ENCODE measurements around the gene GRAMD4.

DNA sequence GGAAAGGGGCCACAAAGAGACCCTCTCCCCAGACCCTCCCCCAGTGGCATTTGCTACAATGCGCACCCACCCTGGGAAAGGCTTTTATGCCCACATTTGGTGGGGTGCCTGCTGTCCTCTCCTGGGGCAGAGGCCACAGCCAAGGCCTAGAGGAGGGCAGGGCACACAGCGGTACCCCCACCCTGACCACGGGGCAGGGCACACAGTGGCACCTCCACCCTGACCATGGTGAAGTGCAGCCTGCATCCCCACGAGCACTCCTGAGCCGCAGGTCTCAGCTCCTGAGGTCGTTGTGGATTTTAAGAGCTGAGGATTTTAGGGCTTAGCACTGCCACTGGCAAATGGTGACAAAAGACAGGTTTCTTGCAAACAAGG, 83.8 kb downstream of the GRAMD4 start:
- TF ChIP-seq, protein P1, sequence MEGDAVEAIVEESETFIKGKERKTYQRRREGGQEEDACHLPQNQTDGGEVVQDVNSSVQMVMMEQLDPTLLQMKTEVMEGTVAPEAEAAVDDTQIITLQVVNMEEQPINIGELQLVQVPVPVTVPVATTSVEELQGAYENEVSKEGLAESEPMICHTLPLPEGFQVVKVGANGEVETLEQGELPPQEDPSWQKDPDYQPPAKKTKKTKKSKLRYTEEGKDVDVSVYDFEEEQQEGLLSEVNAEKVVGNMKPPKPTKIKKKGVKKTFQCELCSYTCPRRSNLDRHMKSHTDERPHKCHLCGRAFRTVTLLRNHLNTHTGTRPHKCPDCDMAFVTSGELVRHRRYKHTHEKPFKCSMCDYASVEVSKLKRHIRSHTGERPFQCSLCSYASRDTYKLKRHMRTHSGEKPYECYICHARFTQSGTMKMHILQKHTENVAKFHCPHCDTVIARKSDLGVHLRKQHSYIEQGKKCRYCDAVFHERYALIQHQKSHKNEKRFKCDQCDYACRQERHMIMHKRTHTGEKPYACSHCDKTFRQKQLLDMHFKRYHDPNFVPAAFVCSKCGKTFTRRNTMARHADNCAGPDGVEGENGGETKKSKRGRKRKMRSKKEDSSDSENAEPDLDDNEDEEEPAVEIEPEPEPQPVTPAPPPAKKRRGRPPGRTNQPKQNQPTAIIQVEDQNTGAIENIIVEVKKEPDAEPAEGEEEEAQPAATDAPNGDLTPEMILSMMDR (IDR thresholded peaks at IDR 0.05) = no peak
- no peak for TF ChIP-seq CHD2 (IDR thresholded peaks at IDR 0.05; ENCODE audit: low read length, partially characterized antibody)
- TF ChIP-seq EP300 (IDR thresholded peaks at IDR 0.05) = no peak
- no peak for TF ChIP-seq EHMT2 (IDR thresholded peaks at IDR 0.05; ENCODE audit: low read depth)
